ENCODE measurements around the gene CISD3.

Gene CISD3

DNA sequence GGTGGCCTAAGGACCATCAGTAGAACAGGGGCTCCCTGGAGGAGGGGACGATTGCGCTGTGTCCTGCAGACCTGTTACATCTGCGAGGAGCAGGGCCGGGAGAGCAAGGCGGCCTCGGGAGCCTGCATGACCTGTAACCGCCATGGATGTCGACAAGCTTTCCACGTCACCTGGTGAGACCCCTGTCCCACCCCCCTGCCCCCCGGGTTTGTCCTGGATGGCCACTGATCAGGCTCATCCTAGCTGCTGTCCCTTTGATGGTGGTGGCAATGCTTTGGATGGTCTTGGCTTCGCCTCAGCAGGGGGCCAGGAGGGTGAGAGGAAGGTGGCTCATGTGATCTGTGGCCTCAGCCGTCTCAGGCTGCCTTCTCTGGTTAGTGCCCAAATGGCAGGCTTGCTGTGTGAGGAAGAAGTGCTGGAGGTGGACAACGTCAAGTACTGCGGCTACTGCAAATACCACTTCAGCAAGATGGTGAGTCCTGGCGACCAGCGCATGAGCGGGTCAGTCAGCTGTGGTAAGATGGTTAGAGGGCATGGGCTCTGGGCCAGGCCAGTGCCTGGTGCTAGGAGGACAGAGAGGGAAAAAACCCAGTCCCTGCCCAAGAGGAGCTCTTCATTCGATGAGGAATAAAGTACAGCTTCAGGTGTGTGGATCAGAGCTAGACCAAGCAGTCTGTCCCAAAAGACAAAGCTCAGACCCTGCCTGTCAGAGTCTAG is 20.9 kb upstream of the CISD3 start:
- no peak overlapping the region for H3K27ac ChIP-seq (ENCODE audit: low read depth, low read length, severe bottlenecking)
- H3K4me3 ChIP-seq (ENCODE audit: extremely low read depth, insufficient read depth, low read length, poor library complexity, severe bottlenecking), result no peak overlapping the region
- H3K36me3 ChIP-seq (ENCODE audit: control insufficient read depth, insufficient read depth, low read length), result peaks cover 36% of the 10 kb centered on the region
- H3K4me1 ChIP-seq (ENCODE audit: control insufficient read depth, insufficient read depth, low read length, poor library complexity, severe bottlenecking), result peaks cover 10% of the 10 kb centered on the region
- 90 to 95% methylated on average over 14 to 15 of the region's 18 CpGs for WGBS, 2 experiments (ENCODE audit: insufficient coverage in 2 of 2)
- H3K9me3 ChIP-seq (ENCODE audit: control insufficient read depth, low read length), result no peaks in the 10 kb centered on the region

DNA sequence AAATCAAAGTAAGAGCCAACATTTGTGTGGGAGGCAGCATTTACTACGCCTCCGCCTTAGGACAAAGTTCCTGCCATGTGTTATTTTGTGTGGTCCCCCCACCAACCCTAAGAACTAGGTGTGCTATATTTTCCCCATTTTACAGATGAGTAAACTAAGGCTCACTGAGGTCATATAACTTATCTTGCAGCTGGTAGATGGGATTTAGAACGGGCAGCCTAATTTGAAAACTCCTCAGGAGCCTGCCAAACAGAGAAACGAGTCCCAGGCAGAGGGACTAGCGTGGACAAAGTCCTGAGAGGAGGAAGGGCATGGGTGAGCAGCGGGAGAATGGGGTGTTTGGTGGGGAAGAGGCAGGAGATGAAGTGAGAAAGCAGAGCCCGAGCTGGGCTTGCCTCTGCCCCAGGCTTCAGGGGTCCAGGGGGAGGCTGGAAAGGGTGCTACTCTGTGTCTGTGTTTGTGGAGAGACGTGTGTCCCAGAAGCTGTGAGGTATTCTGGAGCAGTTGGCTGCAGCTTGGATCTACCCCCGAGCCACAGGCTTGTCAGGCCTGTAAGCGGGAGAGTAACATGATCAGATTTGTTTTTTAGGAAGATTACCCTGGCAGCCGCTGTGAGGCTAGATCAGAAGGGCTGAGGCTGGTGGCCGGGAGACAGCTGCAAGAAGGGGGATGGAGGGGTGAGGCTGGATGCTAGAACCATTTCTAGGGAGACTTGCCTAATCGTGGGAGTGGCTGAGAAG is 20.1 kb upstream of the CISD3 start:
- peaks cover 10% of the 10 kb centered on the region for H3K4me1 ChIP-seq (ENCODE audit: control insufficient read depth, insufficient read depth, low read length, poor library complexity, severe bottlenecking)
- no peaks in the 10 kb centered on the region for H3K9me3 ChIP-seq (ENCODE audit: control insufficient read depth, low read length)
- no peak overlapping the region for H3K4me3 ChIP-seq (ENCODE audit: extremely low read depth, insufficient read depth, low read length, poor library complexity, severe bottlenecking)
- 93 to 95% methylated on average over 10 to 11 of the region's 13 CpGs for WGBS, 2 experiments (ENCODE audit: insufficient coverage in 2 of 2)
- H3K27ac ChIP-seq (ENCODE audit: low read depth, low read length, severe bottlenecking), result no peak overlapping the region
- H3K36me3 ChIP-seq (ENCODE audit: control insufficient read depth, insufficient read depth, low read length), result peaks cover 41% of the 10 kb centered on the region

DNA sequence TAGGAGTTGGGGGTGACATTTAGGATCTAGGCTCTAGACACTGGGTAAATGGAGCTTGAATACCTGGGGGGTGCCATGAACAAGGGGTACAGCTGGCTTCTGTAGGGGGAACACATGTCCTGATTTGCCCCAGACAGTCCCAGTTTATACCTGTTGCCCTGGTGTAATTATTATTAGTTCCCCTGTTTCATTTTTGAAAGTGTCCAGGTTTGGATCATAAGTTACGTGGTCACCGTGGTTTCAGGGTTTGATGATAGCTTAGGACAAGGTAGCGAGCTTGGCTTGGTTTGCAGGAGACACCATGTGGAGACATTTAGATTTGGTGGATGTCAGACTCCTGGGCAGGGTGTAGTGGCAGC is 19.6 kb upstream of the CISD3 start:
- H3K9me3 ChIP-seq (ENCODE audit: control insufficient read depth, low read length), result no peaks in the 10 kb centered on the region
- WGBS, 2 experiments (ENCODE audit: insufficient coverage in 2 of 2), result 97% methylated on average over 3 of the region's 3 CpGs
- peaks cover 10% of the 10 kb centered on the region for H3K4me1 ChIP-seq (ENCODE audit: control insufficient read depth, insufficient read depth, low read length, poor library complexity, severe bottlenecking)
- H3K4me3 ChIP-seq (ENCODE audit: extremely low read depth, insufficient read depth, low read length, poor library complexity, severe bottlenecking), result no peak overlapping the region
- H3K27ac ChIP-seq (ENCODE audit: low read depth, low read length, severe bottlenecking), result no peak overlapping the region
- peaks cover 46% of the 10 kb centered on the region for H3K36me3 ChIP-seq (ENCODE audit: control insufficient read depth, insufficient read depth, low read length)

GRCh38 chr17:38710985-38711384 is 19.2 kb upstream of the CISD3 start:
- H3K27ac ChIP-seq (ENCODE audit: low read depth, low read length, severe bottlenecking), result no peak overlapping the region
- no peaks in the 10 kb centered on the region for H3K9me3 ChIP-seq (ENCODE audit: control insufficient read depth, low read length)
- peaks cover 47% of the 10 kb centered on the region for H3K36me3 ChIP-seq (ENCODE audit: control insufficient read depth, insufficient read depth, low read length)
- no peak overlapping the region for H3K4me3 ChIP-seq (ENCODE audit: extremely low read depth, insufficient read depth, low read length, poor library complexity, severe bottlenecking)
- peaks cover 10% of the 10 kb centered on the region for H3K4me1 ChIP-seq (ENCODE audit: control insufficient read depth, insufficient read depth, low read length, poor library complexity, severe bottlenecking)
- 87 to 93% methylated on average over 3 to 4 of the region's 5 CpGs for WGBS, 2 experiments (ENCODE audit: insufficient coverage in 2 of 2)

GRCh38 chr17:38711792-38712571 is 18.2 kb upstream of the CISD3 start:
- 90 to 96% methylated on average over 14 to 16 of the region's 26 CpGs for WGBS, 2 experiments (ENCODE audit: insufficient coverage in 2 of 2)
- H3K27ac ChIP-seq (ENCODE audit: low read depth, low read length, severe bottlenecking), result no peak overlapping the region
- peaks cover 55% of the 10 kb centered on the region for H3K36me3 ChIP-seq (ENCODE audit: control insufficient read depth, insufficient read depth, low read length)
- H3K9me3 ChIP-seq (ENCODE audit: control insufficient read depth, low read length), result no peaks in the 10 kb centered on the region
- H3K4me3 ChIP-seq (ENCODE audit: extremely low read depth, insufficient read depth, low read length, poor library complexity, severe bottlenecking), result no peak overlapping the region
- peaks cover 1% of the 10 kb centered on the region for H3K4me1 ChIP-seq (ENCODE audit: control insufficient read depth, insufficient read depth, low read length, poor library complexity, severe bottlenecking)

GRCh38 chr17:38712593-38712992 is 17.5 kb upstream of the CISD3 start:
- H3K27ac ChIP-seq (ENCODE audit: low read depth, low read length, severe bottlenecking), result no peak overlapping the region
- no peaks in the 10 kb centered on the region for H3K9me3 ChIP-seq (ENCODE audit: control insufficient read depth, low read length)
- peaks cover 61% of the 10 kb centered on the region for H3K36me3 ChIP-seq (ENCODE audit: control insufficient read depth, insufficient read depth, low read length)
- H3K4me3 ChIP-seq (ENCODE audit: extremely low read depth, insufficient read depth, low read length, poor library complexity, severe bottlenecking), result no peak overlapping the region
- WGBS, 2 experiments (ENCODE audit: insufficient coverage in 2 of 2), result 94 to 100% methylated on average over 4 to 6 of the region's 10 CpGs
- no peaks in the 10 kb centered on the region for H3K4me1 ChIP-seq (ENCODE audit: control insufficient read depth, insufficient read depth, low read length, poor library complexity, severe bottlenecking)

DNA sequence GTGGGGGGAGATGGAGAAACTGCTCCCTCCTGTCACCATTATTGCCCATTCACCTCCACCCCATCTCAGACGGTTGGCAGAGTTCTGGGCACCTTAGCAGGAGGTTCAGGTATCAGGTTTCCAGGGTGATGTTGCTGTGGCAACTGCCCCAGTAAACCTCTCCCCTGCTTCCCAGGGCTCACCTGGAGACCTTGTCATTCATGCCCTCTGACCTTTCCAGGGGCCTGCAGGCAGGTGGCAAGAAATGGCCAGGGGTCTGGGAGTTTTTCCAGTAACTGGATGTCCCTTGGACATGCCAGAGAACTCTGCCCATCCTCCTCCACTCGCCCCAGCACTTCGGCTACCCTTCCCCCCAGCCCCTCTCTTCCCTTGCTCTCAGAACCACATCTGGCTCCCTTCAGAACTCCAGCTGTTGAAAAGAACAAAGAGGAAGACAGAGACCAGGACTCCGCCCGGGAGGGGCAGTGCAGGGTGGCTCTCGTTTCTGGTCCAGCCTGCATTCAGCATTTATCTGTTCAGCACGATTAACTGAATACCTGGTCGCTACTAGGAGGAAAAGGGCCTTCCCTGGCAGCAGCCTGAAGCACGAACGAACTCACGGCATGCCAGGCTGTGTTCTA is 16.6 kb upstream of the CISD3 start:
- Histone ChIP-seq H3K4me1 (ENCODE audit: control insufficient read depth, insufficient read depth, low read length, poor library complexity, severe bottlenecking) (peaks cover 3% of the 10 kb centered on the region), H3K36me3 (ENCODE audit: control insufficient read depth, insufficient read depth, low read length) (peaks cover 57% of the 10 kb centered on the region), H3K4me3 (ENCODE audit: extremely low read depth, insufficient read depth, low read length, poor library complexity, severe bottlenecking) (no peak overlapping the region), H3K27ac (ENCODE audit: low read depth, low read length, severe bottlenecking) (no peak overlapping the region), H3K9me3 (ENCODE audit: control insufficient read depth, low read length) (no peaks in the 10 kb centered on the region)
- WGBS, 2 experiments (ENCODE audit: insufficient coverage in 2 of 2), result 84 to 92% methylated on average over 7 of the region's 11 CpGs

GRCh38 chr17:38715216-38715943 is 14.8 kb upstream of the CISD3 start:
- no peak overlapping the region for H3K27ac ChIP-seq (ENCODE audit: low read depth, low read length, severe bottlenecking)
- peaks cover 3% of the 10 kb centered on the region for H3K4me1 ChIP-seq (ENCODE audit: control insufficient read depth, insufficient read depth, low read length, poor library complexity, severe bottlenecking)
- no peak overlapping the region for H3K4me3 ChIP-seq (ENCODE audit: extremely low read depth, insufficient read depth, low read length, poor library complexity, severe bottlenecking)
- peaks cover 47% of the 10 kb centered on the region for H3K36me3 ChIP-seq (ENCODE audit: control insufficient read depth, insufficient read depth, low read length)
- H3K9me3 ChIP-seq (ENCODE audit: control insufficient read depth, low read length), result no peaks in the 10 kb centered on the region
- WGBS, 2 experiments (ENCODE audit: insufficient coverage in 2 of 2), result 90 to 94% methylated on average over 2 to 4 of the region's 9 CpGs

GRCh38 chr17:38716368-38717005 is 13.7 kb upstream of the CISD3 start:
- H3K36me3 ChIP-seq (ENCODE audit: control insufficient read depth, insufficient read depth, low read length), result peaks cover 52% of the 10 kb centered on the region
- 87 to 94% methylated on average over 15 to 18 of the region's 18 CpGs for WGBS, 2 experiments (ENCODE audit: insufficient coverage in 2 of 2)

More at GRCh38 chr17:38716368-38717005, 13.7 kb upstream of the CISD3 start:
- Histone ChIP-seq H3K4me1 (ENCODE audit: control insufficient read depth, insufficient read depth, low read length, poor library complexity, severe bottlenecking) (peaks cover 3% of the 10 kb centered on the region), H3K9me3 (ENCODE audit: control insufficient read depth, low read length) (no peaks in the 10 kb centered on the region), H3K27ac (ENCODE audit: low read depth, low read length, severe bottlenecking) (no peak overlapping the region), H3K4me3 (ENCODE audit: extremely low read depth, insufficient read depth, low read length, poor library complexity, severe bottlenecking) (no peak overlapping the region)

Data from mesodermal cell (in vitro differentiated cells).